Left lung (tissue), 10 donors: ENCODE results near the gene TTLL8. TPM values are rescaled to one million over a fixed set of nuclear protein-coding genes. Genes with fewer than 3 reads are reported as not detected.

Source experiments
- ATAC-seq: fragments of 200-7000 bp; cut with Tn5 transposase; one replicate; pipeline ENCODE4 v1.9.1; 2020; ENCODE audit warnings: moderate library complexity
- DNase-seq, 4 donors: peaks; one replicate each; pipeline ENCODE4 v3.0.0-alpha.2; 2013 to 2020
- H3K27ac ChIP-seq, 2 donors: fragments of 200-600 bp; sonication (generic) in 1 of 2; one replicate each; pipeline versions ENCODE4 v1.5.0 to v1.8.0; 2020 to 2021
- H3K27me3 ChIP-seq, 2 donors: fragments of 200-600 bp; sonication (generic) in 1 of 2; one replicate each; pipeline versions ENCODE4 v1.5.0 to v1.8.0; 2020 to 2021
- H3K36me3 ChIP-seq, 2 donors: fragments of 200-600 bp; sonication (generic) in 1 of 2; one replicate each; pipeline versions ENCODE4 v1.5.0 to v1.8.0; 2020 to 2021
- H3K4me1 ChIP-seq, 2 donors: fragments of 200-600 bp; one replicate each; pipeline ENCODE4 v1.8.0; 2021
- H3K4me3 ChIP-seq, 2 donors: fragments of 200-600 bp; sonication (generic) in 1 of 2; one replicate each; pipeline versions ENCODE4 v1.5.0 to v1.8.0; 2020 to 2021; ENCODE audit warnings: mild to moderate bottlenecking in 1 of 2
- H3K9me3 ChIP-seq, 2 donors: fragments of 200-600 bp; sonication (generic) in 1 of 2; one replicate each; pipeline versions ENCODE4 v1.5.0 to v1.8.0; 2020 to 2021
- intact Hi-C, 2 donors: fragments of 100-400 bp; cut with DNase I; formaldehyde crosslinking; loops; one replicate each; pipeline versions ENCODE4 v1.11.2 to v1.14.2; 2022
- polyA plus RNA-seq, 6 donors: library from polyadenylated mRNA; unstranded; fragments of 120-200 nt; gene quantifications; one replicate each; pipeline ENCODE4 v1.2.1, GENCODE V29; 2013; ENCODE audit not compliant: insufficient read length in 6 of 6
- total RNA-seq, 2 donors: library from RNA; stranded (reverse); fragmentation: NEBNext Ultra II Directional; extraction: Animal tissue kit (Norgen Biotek cat#: 25700); gene quantifications; one replicate each; pipeline ENCODE4 v1.2.1, GENCODE V29; 2021
- TF ChIP-seq, protein P1 (sequence below), 2 donors: fragments of 200-600 bp; sonication (generic) in 1 of 2; IDR thresholded peaks; one replicate each; pipeline versions ENCODE4 v1.5.0 to v1.8.0; 2021; ENCODE audit warnings: antibody characterized with exemption in 2 of 2
- donor health status: DM: no; HTN: yes; CAD: no.
- donor health status: DM: no; HTN: no; CAD: no.

The TTLL8 gene
- total and polyA plus RNA-seq, 8 donors = not detected

DNA sequence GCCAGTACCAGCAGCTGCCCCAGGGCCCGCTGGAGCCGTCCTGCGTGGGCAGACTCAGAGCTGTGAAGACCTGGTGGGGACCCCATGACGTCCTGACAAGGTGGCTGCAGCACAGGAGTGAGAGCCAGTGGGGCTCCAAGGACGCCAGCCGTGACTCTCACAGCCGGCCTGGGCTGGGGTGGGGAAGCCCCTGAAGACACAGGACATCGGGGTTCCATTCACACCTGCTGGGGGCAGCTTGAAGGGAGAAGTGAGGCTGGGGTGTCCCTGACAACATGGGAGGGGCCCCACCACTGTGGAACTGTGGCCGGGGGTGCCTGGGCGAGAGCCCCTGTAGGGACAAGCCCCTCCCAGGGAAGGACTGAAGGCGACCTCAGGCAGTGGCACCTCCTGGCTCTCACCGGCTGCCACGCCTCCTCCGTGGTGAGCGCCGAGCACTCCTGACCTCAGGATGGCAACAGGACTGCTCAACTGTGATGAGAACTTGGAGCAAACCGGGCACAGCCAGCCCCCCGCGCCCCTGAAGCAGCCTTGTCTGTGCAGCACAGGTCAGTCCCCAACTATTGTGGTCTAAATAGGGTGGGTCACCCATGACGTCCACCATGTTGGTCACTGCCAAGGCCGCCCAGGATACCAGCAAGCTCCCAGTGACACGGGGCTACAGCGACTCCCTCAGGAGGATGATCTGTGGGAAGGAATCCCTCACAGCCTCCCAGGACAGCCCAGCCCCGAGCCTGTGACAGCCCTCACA, 22.8 kb downstream of the TTLL8 start:
- Histone ChIP-seq H3K9me3 (peaks cover 0 to 11% of the 10 kb centered on the region in 2 donors), H3K4me3 (no peak overlapping the region), H3K4me1 (peaks cover 0 to 2% of the 10 kb centered on the region in 2 donors), H3K27me3 (peaks cover 0 to 60% of the 10 kb centered on the region in 2 donors), H3K27ac (no peak overlapping the region), H3K36me3 (no peaks in the 10 kb centered on the region)
- peak in 2 of 4 donors; percentile 22 to 65 for DNase-seq
- TF ChIP-seq, protein P1, sequence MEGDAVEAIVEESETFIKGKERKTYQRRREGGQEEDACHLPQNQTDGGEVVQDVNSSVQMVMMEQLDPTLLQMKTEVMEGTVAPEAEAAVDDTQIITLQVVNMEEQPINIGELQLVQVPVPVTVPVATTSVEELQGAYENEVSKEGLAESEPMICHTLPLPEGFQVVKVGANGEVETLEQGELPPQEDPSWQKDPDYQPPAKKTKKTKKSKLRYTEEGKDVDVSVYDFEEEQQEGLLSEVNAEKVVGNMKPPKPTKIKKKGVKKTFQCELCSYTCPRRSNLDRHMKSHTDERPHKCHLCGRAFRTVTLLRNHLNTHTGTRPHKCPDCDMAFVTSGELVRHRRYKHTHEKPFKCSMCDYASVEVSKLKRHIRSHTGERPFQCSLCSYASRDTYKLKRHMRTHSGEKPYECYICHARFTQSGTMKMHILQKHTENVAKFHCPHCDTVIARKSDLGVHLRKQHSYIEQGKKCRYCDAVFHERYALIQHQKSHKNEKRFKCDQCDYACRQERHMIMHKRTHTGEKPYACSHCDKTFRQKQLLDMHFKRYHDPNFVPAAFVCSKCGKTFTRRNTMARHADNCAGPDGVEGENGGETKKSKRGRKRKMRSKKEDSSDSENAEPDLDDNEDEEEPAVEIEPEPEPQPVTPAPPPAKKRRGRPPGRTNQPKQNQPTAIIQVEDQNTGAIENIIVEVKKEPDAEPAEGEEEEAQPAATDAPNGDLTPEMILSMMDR (IDR thresholded peaks at IDR 0.05) = no peak
- no peak for ATAC-seq
- intact Hi-C loops = no loop called here

DNA sequence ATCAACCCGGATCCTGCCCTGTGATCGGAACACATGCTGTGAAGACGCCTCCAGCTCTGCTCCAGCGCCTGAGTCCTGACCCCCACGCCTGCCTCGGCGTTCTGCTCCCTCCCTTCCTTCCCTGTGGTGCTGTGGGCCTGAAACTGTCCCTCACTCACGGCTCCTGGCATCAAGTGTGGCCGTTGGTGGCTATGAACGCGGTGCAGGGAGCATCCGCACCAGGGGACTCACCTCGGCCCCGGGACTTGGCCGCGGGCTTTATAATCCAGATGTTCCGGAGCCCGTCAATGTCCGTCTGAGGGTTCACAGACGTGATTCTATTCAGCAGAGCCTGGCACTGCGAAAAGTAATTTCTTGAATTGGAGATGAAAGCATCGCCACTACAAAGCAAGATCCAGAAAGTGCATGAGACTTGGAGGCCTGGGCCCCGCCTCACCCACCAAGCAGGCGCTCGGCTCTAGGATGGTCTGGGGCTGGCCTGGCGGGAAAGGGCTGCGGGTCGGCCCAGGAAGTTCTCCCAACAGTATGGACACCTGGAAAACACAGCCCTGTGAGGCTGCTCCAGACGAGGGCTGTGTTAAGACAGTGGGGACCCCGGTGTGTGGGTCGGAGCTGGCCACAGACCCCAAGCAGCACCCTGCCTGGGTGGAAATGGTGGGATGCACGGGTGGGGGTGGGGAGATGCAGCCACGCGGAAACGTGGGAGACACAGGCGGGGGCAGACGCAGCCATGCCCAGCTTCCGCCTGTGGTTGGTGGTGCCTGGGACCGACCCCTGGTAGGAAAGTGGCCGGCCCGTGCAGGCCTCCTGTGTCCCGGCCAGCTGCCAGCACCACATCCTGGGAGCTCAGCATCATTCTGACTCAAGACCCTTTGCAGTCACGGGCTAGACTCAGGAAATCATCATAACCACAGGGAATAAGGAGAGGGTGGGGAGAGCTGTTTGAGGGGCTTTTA, 23.7 kb downstream of the TTLL8 start:
- Histone ChIP-seq H3K27me3 (peaks cover 0 to 69% of the 10 kb centered on the region in 2 donors), H3K36me3 (no peaks in the 10 kb centered on the region), H3K4me1 (peaks cover 3 to 10% of the 10 kb centered on the region in 2 donors), H3K4me3 (no peak overlapping the region), H3K9me3 (peaks cover 0 to 11% of the 10 kb centered on the region in 2 donors), H3K27ac (no peak overlapping the region)
- intact Hi-C loops = no loop called here
- TF ChIP-seq, protein P1 (IDR thresholded peaks at IDR 0.05) = no peak
- DNase-seq (peak in 2 of 4 donors; percentile 16 to 68), ATAC-seq (no peak)

DNA sequence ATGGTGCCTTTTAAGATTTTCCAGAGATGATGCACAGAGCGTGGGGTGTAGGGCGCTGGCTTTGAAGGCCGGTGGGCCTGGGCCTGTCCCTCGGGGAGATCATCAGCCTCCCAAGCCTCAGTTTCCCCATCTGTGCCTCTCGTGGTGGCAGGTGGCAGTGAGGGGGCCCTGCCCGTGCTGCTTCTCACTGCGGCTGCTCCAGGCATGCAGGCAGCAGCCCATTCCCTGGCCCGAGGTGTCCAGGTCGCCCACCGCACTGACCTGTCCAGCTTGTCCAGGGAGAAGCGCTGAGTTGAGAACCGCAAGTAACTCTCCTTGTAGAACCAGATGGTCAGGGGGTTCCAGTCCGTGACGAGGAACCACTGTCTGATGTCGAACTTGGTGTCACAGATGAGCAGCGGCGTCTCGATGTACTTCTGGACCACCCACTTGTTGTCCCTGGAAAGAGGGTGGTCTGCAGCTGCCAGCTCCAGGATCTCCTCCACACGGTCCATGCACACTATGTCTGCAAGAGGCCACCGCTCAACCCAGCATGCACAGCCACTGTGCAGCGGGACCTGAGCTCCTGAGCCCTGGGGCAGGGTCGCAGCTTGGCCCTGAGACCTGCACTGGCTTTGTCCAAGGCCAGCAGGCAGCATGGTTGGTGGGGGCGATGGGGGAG, 25.0 kb downstream of the TTLL8 start:
- H3K27me3 ChIP-seq = peaks cover 0 to 74% of the 10 kb centered on the region in 2 donors
- H3K27ac ChIP-seq = no peak overlapping the region
- H3K4me3 ChIP-seq = no peak overlapping the region
- peak in 2 of 4 donors; percentile 14 to 45 for DNase-seq
- no peaks in the 10 kb centered on the region for H3K36me3 ChIP-seq
- intact Hi-C loops = no loop called here
- ATAC-seq = no peak
- H3K9me3 ChIP-seq = no peaks in the 10 kb centered on the region
- peaks cover 3 to 10% of the 10 kb centered on the region in 2 donors for H3K4me1 ChIP-seq
- TF ChIP-seq, protein P1 (IDR thresholded peaks at IDR 0.05) = no peak

DNA sequence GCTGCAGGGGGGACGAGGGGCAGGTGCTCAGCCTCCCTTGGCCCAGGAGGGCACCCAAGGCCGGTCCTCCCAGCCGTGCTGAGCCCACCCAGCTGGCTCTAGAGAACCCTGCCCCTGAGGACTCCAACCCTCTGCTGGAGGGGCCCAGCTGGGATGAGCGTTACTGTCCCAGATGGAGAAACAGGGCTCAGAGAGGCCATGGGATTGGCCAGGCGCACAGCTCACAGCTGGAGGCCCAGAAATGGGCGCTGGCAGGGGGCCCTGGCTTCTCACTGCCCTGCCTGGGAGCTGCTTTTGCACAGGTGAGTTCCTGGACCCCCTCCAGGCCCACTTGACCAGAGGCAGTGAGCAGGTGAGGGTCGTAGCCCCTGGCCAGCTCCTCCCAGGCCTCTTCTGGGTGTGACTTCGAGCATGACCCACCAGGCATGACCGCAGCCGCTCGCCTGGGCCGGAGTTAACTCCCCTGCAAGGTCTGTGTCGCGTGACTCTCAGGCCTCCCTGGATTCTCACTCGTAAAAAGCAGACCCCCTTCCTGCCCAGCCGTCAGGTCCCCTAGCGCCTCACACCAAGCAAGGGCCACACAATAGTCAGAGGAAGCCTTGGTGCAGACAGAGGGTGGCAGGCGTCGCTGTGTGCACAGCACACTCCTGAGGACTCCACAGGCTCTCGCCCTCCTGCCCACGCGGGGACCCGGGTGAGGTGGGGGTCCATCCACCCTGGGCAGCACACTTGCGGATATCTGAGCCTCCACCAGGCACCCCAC, 25.8 kb downstream of the TTLL8 start:
- DNase-seq = peak in 1 of 4 donors; percentile 61
- TF ChIP-seq, protein P1 (IDR thresholded peaks at IDR 0.05) = no peak
- no peak overlapping the region for H3K27ac ChIP-seq
- peaks cover 0 to 80% of the 10 kb centered on the region in 2 donors for H3K27me3 ChIP-seq
- peaks cover 3 to 10% of the 10 kb centered on the region in 2 donors for H3K4me1 ChIP-seq
- no peak overlapping the region for H3K4me3 ChIP-seq
- no peak for ATAC-seq
- H3K9me3 ChIP-seq = no peaks in the 10 kb centered on the region
- H3K36me3 ChIP-seq = no peaks in the 10 kb centered on the region
- intact Hi-C loops = no loop called here
